GM12892 (cell line): ENCODE data around the gene SLC2A5.

ENCODE experiments used
- POLR2AphosphoS5 ChIP-seq: IDR thresholded peaks from 2 replicates; pipeline ENCODE4 v1.6.1; 2011; ENCODE audit warnings: low read depth, low read length, control low read depth
- TAF1 ChIP-seq: IDR thresholded peaks from 2 replicates; pipeline ENCODE4 v1.6.1; 2011; ENCODE audit warnings: low read depth, mild to moderate bottlenecking, control low read depth, low read length, borderline replicate concordance

DNA sequence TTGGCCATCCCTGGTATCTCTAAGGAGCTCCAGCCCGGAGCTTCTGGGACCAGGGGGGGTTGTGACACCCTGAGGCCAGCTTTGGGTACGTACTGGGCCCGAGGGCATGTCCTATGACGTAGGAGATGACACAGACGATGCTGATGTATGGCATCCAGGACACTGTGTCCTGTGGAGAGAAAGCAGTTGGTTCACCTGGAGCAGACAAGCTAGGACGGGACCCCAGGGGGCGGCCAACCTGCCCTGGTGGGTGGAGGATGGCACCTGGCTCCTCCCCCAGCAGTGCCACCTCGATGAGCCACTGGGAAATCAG lies 31.1 kb downstream of the SLC2A5 start:
- TF ChIP-seq POLR2AphosphoS5 = peak; percentile 7; the same call in 1 of the 2 replicates
- TF ChIP-seq TAF1 = no peak
